Testis (tissue), 2 donors: ENCODE data around the gene PDK1.

ENCODE experiments used
- CTCF ChIP-seq, 3 experiments: fragments of 450-650 bp in 2 of 3; fragments of 200-600 bp in 1 of 3; sonication (generic) in 1 of 3; IDR thresholded peaks; one replicate each; pipeline ENCODE4 v1.5.1; 2016 to 2019; ENCODE audit warnings: antibody characterized with exemption in 3 of 3, mild to moderate bottlenecking in 2 of 3, moderate library complexity in 1 of 3
- POLR2A ChIP-seq: fragments of 450-650 bp; IDR thresholded peaks from one replicate; pipeline ENCODE4 v1.6.1; 2017; ENCODE audit warnings: antibody characterized with exemption, mild to moderate bottlenecking, moderate library complexity

GRCh38 chr2:172647439-172647838 lies 91.5 kb downstream of the PDK1 start:
- TF ChIP-seq CTCF (IDR thresholded peaks at IDR 0.05) = no peak
- TF ChIP-seq POLR2A = no peak
